Measurements from ENCODE around the gene MINDY4. TPM values are rescaled to one million over a fixed set of nuclear protein-coding genes. Genes with fewer than 3 reads are reported as not detected.

Gene MINDY4
- total RNA-seq, 1 donor from 2014 or later: 5.3 TPM

DNA sequence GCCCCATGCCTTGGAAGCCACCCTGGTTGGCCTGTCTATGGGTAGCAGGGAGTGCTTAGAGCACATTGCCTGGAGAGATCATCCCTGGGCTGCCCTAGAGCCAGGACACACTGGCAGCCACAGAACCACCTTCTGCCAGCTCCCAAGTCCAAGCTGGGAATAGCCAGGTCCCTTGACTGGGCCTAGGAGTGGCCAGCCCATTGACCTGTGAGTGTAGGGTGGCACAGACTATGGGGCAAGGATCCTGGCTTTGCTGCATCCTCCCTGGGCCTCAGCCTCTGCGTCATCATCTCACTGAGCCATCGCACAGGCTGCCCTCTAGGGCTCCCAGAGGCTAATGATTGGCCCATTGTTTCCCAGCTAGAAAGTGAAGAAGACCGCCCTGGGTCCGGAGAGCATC lies 147.5 kb downstream of the MINDY4 start:
- no peak for DNase-seq

- no peak for DNase-seq
These were observed 148.9 kb downstream of the MINDY4 start for GRCh38 chr7:30920021-30920583.

GRCh38 chr7:30920584-30921539 lies 149.6 kb downstream of the MINDY4 start:
- DNase-seq: no peak

DNA sequence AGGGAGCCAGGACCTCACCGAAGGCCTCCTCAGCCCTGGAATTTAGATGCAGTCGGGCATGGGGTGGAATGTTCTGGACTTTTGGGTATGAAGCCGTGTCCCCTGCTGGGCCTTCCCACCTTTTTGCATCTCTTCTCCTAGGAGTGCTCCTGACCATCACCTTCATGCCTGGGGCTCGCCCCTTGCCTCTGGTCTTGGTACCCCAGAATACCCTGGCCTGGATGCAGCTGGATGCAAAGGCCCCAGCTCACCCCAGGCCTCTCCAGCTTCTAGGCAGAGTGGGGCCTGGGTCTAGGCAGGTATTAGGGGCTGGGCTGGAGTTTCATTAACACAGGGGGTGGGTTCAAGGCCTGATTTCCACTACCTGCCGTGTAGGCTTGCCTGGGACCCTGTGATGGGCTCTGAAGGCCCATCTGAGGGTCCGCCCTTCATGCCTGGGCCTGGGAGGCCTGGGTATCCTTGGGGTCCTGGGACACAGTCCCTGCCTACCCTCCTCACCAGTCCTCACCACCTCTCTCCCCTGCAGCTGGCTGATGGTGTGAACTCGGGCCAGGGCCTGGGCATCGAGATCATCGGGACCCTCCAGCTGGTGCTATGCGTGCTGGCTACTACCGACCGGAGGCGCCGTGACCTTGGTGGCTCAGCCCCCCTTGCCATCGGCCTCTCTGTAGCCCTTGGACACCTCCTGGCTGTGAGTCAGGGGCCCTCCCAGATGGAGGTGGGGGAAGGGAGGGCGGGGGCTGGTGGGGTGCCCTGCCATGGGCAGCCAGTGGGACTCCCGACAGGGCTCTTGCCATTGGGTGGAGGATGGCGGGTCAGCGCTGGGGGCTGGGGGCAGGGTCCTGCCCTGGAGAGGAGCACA lies 150.6 kb downstream of the MINDY4 start:
- DNase-seq: no peak

DNA sequence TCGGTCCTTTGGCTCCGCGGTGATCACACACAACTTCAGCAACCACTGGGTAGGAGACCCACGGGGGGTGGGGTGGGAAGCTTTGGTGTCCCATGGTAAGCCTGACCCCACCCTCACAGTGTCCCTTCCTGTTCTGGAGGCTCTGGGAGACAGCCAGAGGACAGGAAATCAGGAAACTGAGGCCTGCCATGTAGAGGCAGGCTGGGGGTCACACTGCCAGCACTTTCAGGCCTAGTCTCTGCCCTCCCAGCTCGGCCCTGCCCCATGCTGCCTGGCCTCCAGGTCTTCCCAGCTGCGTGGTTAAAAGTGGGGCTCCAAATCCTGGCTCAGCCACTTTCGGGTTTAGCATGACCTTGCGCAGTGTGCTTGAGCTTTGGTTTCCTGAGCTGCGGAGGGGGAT lies 151.4 kb downstream of the MINDY4 start:
- no peak for DNase-seq

DNA sequence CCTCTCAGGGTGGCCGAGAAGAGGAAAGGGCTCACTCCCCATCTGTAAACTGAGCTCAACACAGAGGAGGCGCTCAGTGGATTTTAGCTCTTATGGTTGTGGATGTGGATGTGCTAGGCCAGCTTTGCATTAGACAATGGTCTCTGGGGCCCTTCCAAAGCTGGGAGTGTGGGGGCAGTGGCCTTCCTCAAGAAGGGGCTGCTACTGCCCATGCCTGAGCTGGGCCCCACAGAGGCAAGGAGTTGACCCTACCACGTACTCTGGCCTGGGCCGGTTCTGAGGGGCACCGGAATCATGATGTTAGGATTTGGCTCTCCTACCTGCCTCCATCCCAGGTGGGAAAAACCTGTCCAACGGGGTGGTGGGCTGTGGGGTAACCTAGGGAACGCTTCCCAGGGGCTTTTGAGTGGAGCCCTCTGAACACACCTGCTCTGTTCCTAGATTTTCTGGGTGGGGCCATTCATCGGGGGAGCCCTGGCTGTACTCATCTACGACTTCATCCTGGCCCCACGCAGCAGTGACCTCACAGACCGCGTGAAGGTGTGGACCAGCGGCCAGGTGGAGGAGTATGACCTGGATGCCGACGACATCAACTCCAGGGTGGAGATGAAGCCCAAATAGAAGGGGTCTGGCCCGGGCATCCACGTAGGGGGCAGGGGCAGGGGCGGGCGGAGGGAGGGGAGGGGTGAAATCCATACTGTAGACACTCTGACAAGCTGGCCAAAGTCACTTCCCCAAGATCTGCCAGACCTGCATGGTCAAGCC lies 152.0 kb downstream of the MINDY4 start:
- DNase-seq: no peak

DNA sequence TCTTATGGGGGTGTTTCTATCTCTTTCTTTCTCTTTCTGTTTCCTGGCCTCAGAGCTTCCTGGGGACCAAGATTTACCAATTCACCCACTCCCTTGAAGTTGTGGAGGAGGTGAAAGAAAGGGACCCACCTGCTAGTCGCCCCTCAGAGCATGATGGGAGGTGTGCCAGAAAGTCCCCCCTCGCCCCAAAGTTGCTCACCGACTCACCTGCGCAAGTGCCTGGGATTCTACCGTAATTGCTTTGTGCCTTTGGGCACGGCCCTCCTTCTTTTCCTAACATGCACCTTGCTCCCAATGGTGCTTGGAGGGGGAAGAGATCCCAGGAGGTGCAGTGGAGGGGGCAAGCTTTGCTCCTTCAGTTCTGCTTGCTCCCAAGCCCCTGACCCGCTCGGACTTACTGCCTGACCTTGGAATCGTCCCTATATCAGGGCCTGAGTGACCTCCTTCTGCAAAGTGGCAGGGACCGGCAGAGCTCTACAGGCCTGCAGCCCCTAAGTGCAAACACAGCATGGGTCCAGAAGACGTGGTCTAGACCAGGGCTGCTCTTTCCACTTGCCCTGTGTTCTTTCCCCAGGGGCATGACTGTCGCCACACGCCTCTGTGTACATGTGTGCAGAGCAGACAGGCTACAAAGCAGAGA lies 152.7 kb downstream of the MINDY4 start:
- DNase-seq: no peak

DNA sequence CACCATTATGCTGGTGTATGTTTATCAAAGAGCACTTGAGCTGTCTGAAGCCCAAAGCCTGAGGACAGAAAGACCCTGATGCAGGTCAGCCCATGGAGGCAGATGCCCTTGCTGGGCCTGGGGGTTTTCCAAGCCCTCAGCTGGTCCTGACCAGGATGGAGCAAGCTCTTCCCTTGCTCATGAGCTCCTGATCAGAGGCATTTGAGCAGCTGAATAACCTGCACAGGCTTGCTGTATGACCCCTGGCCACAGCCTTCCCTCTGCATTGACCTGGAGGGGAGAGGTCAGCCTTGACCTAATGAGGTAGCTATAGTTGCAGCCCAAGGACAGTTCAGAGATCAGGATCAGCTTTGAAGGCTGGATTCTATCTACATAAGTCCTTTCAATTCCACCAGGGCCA lies 153.4 kb downstream of the MINDY4 start:
- no peak for DNase-seq

- no peak for DNase-seq
These were observed 153.9 kb downstream of the MINDY4 start for GRCh38 chr7:30925117-30925516.

DNA sequence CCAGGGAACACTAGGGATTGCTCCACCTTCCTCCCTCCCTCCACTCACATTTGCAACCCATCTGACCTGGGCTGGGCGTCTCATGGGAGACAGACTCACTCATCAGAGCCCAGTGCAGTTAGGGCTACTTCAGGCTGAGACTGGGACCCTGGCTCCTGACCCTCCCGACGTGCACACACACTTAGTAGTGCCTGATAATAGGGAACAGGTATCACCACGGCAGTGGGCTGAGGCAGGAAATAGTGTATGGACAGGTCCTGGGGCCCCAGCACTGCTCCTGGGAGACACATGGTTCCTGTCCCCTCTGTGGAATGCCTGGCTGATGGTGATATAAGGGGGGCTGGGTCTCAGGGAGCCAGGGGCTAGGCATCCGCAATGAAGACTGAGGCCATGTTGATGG lies 154.7 kb downstream of the MINDY4 start:
- no peak for DNase-seq

DNA sequence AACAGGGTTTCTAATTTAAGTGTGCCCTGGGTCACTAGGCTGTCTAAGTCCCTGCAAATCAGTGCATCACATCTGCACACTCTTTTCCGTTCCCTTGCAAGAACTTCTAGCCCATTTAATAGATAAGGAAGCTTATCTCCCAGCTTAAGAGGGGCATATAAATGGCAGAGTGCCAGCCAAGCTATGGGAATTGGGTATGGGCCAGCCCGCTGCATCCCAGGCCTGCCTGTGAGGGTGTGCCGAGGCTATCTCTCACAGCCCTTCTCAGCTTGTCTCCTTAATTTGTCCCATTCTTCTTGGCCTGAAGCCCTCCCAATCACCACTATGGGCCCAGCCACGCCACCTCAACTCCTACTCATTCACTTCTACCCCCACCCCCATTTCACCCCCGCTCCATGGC lies 155.1 kb downstream of the MINDY4 start:
- no peak for DNase-seq

DNA sequence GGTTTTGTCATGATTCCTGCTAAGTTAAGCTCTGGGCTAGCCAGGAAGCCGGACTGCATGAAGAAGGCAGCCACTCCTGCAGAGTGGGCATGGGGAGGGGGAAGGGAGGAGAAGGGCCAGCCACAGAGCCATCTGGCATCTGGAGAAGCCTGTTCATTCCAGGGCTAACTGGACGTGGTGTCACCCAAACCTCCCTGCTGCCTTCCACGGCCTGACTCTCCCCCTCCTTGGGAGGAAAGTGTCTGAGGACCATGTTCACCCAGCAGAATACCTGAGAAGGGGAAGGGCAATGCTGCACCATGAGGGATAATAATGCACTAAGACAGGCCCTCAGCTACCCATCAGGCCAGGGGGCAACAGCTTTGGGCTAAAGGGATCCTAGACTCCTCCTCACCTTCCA lies 155.8 kb downstream of the MINDY4 start:
- no peak for DNase-seq

DNA sequence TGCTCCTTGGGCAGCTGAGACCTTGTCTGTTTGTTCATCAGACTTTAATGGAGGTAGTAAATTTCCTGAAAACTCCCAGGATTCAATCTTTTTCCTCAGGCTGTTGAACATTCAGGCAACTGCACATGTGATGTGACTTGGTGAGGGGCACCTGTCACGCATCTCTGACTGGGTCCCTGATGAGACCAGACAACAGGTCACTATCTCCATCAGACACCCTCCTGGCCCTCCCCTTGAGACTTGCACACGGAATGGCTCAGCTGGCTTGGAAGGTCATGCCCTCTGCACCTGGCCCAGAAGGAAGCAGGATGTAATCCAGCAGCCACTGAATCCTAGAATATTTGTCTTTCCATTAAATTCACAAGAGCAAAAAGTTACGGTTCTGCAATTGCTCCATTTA lies 156.3 kb downstream of the MINDY4 start:
- no peak for DNase-seq

DNA sequence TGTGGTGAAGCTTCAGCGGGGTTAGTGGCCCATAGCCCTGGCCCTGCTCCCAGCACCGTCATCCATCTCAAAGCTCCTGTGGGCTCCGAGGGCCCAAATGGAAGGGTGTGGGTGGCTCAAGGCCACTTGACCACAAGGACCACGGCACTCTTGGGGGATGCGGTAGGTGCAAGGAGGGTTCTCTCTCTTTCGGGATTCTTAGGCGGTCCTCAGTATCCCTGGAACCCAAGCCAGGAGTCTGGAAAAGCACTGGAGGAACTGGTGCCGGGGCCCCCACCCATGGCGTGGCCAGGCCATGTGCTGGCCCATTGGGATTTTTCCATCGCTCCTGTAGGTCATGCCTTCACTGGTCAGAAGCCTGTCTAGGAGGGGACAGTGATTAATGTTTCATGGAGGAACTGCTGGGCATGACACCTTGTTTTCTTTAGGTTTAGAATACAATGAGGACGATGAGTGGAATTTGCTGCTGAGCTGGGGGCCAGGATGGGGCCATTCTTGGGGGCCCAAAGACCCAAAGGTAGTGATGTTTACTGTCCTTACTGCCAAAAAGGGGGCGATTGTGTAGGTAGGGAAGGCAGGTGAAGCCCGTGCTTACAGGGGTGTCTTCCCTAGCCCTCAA lies 157.1 kb downstream of the MINDY4 start:
- DNase-seq: no peak

DNA sequence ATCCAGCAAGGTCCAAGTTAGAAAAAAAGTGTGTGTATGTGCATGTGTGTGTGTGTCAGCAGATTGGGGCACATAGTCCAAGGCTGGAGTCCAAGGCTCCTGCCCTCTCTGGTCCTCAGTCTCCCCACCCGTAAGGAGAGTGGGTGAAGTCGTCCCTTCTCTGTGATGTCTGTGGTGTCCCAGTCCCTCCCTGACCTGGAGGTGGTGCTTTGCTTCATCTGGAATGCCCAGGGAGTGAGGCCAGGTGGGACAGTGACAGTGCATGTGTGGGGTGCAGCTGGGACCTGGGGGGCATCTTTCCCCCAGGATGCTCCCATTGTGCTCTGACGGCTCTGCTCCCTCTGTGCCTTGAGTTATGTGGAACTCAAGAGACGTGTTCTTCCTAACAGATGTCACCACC lies 158.5 kb downstream of the MINDY4 start:
- no peak for DNase-seq

DNA sequence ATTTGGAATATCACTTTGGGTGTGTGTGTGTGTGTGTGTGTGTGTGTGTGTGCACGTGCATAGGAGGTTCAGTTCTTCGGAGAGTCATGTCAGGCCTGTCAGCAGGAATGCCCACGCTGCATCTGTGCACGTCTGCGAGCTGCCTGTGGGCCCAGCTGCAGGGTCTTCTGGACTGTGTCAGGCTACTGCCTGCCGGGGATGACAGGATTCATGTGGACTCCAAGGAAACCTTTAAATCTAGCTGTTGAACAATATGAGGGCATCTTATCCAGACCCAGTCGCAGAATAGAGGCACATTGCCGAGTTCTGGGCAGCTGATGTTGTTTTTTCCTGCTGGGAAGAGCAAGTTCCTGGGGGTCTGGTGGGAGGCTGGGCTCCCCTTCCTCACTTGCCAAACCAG lies 159.4 kb downstream of the MINDY4 start:
- DNase-seq: no peak

DNA sequence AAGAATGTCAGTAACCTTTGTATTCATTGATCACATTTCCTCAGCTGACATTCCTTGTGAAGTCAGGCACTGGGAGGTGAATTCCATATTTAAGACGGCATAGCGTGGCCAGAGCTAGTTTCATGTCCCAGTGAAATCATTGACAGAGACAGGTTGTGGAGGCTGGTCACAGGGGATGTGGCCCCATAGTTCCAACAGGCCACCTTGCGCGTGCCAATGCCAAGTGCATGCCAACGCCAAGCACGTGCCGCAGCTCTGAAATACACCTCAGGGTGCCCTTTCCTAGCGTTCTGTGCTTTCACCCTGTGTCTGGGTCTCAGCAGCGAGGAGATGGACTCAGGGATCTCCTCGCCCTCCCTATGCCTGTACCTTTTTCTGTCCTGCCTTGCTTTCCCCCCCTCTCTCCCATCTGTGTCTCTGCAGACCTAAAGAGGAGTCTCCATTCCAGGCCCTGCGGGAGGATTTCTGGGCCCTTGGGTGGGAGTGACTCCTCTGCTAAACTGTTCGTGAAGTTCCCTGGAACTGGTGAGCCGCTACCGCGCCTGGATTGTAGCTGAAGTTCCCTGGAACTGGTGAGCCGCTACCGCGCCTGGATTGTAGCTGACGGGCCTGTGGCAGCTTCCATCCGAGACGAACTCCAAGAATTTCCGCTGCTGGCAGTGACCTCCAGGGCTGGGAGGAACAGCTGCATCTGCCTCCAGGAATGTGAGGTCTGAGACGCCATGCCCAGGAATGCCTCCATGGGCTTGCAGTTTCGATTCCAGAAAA lies 160.1 kb downstream of the MINDY4 start:
- DNase-seq: no peak

DNA sequence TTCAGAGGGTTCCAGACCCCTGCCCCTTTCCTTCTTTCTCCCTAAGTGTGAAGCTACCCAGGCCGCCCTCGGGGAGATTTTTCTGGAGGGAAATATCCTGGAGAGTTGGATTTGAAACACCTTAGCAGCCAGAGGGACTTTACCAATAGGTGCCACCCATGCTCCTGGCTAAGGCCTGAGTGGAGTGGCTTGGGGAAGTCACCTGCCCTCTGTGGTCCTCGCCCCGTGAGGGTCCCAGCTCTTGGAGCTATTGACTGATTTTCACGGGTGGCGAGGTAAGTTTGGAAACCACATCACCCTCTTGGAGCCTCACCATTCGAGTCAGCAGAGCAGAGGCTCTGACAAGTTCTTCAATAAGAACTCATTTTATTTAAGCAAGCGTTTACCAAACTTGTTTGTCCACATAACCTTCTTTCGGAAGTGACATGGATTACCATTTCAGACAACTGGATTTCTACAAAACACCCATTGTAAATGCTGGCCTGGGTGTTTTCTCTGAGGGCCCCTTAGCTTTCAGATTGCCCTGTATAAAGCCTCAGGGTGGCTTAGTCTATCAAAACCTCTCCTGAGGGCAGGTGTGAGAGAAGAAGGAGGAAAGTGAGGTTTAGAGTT lies 160.8 kb downstream of the MINDY4 start:
- DNase-seq: no peak

- DNase-seq: no peak
These were observed 161.3 kb downstream of the MINDY4 start for GRCh38 chr7:30932562-30932961.

All from occipital lobe (tissue), 2 donors.